HCT116 (cell line): ENCODE data around the gene SLC22A2. TPM values are rescaled to one million over a fixed set of nuclear protein-coding genes. Genes with fewer than 3 reads are reported as not detected.

Source experiments
- ATAC-seq: fragments of 200-7000 bp; cut with Tn5 transposase; 2 replicates; pipeline ENCODE4 v1.9.1; 2020; ENCODE audit warnings: mild to moderate bottlenecking, moderate library complexity
- BruUV-seq: library from RNA; stranded (reverse); fragments of 400-500 nt; replicated peaks from 2 replicates; lab custom pipeline; 2021; lab: Mats Ljungman, UMichigan
- CTCF ChIA-PET: fragments of 300-600 bp; sonication (Branson Sonifier 250); formaldehyde crosslinking; loops from one replicate; lab custom pipeline; 2021; ENCODE audit warnings: antibody characterized with exemption; lab: Charles Lee
- POLR2A ChIA-PET: fragments of 300-600, 350-600 bp; sonication (Branson Sonifier 250); formaldehyde crosslinking; loops from one replicate; lab custom pipeline; 2021; ENCODE audit warnings: antibody characterized with exemption; lab: Charles Lee
- RAD21 ChIA-PET, 2 experiments: fragments of 300-600 bp; sonication (Branson Sonifier 250); formaldehyde crosslinking; loops; one replicate each; lab custom pipeline; 2023; ENCODE audit warnings: low total read pairs in 2 of 2; ENCODE audit not compliant: uncharacterized antibody in 2 of 2, unreplicated experiment in 2 of 2, low non-redundant PET in 1 of 2; lab: Charles Lee
- DNase-seq: peaks from one replicate; pipeline ENCODE4 v3.0.0-alpha.2; 2010; ENCODE audit warnings: low read depth, low spot score
- H2AFZ ChIP-seq: fragments of 200-600 bp; shearing (Covaris generic), sonication (generic); 2 replicates; pipeline ENCODE4 v1.6.1; 2017; ENCODE audit warnings: low read depth, mixed run types, mixed read lengths, antibody characterized with exemption, low read length; ENCODE audit not compliant: poor library complexity, severe bottlenecking
- H3K27ac ChIP-seq: 2 replicates; pipeline ENCODE4 v1.5.1; 2012; ENCODE audit warnings: low read depth, low read length
- H3K27me3 ChIP-seq: fragments of 200-600 bp; sonication (generic); 2 replicates; pipeline ENCODE4 v1.6.1; 2016; ENCODE audit warnings: mixed run types, low read length, mixed read lengths; ENCODE audit not compliant: insufficient read depth
- H3K36me3 ChIP-seq, 2 experiments: fragments of 200-500 bp in 1 of 2; fragments of 200-600 bp in 1 of 2; sonication (Bioruptor generic) in 1 of 2; sonication (generic) in 1 of 2; 2 replicates each; pipeline versions ENCODE4 v1.5.1 to v1.6.1; 2014 to 2016; ENCODE audit warnings: low read length in 2 of 2, inconsistent platforms in 1 of 2, mixed read lengths in 1 of 2, mixed run types in 1 of 2; ENCODE audit not compliant: insufficient read depth in 2 of 2, control insufficient read depth in 1 of 2
- H3K4me1 ChIP-seq, 2 experiments: fragments of 200-600 bp in 1 of 2; sonication (generic) in 1 of 2; 2 replicates each; pipeline versions ENCODE4 v1.5.1 to v1.6.1; 2012 to 2017; ENCODE audit warnings: low read length in 2 of 2, inconsistent platforms in 1 of 2, mild to moderate bottlenecking in 1 of 2, mixed read lengths in 1 of 2, mixed run types in 1 of 2, moderate library complexity in 1 of 2; ENCODE audit not compliant: insufficient read depth in 2 of 2, control insufficient read depth in 1 of 2
- H3K4me2 ChIP-seq: fragments of 200-600 bp; sonication (generic); 2 replicates; pipeline ENCODE4 v1.6.1; 2017; ENCODE audit warnings: mixed run types, low read length, mixed read lengths
- H3K4me3 ChIP-seq, 2 experiments: fragments of 200-600 bp in 1 of 2; sonication (generic) in 1 of 2; replicated peaks in 1 of 2; 2 replicates each; pipeline ENCODE4 v1.5.1; 2011 to 2016; ENCODE audit warnings: low read length in 2 of 2, control low read depth in 1 of 2, low read depth in 1 of 2, mild to moderate bottlenecking in 1 of 2, mixed read lengths in 1 of 2, mixed run types in 1 of 2
- H3K79me2 ChIP-seq: fragments of 200-600 bp; sonication (generic); 2 replicates; pipeline ENCODE4 v1.6.1; 2017; ENCODE audit warnings: mild to moderate bottlenecking, mixed run types, low read length, moderate library complexity, mixed read lengths; ENCODE audit not compliant: insufficient read depth
- H3K9ac ChIP-seq: fragments of 200-600 bp; sonication (generic); 2 replicates; pipeline ENCODE4 v1.6.1; 2016; ENCODE audit warnings: low read length, mixed read lengths
- H3K9me2 ChIP-seq: fragments of 200-600 bp; sonication (generic), shearing (Covaris generic); 2 replicates; pipeline ENCODE4 v1.6.1; 2017; ENCODE audit warnings: mixed run types, mild to moderate bottlenecking, moderate library complexity; ENCODE audit not compliant: insufficient read depth
- H3K9me3 ChIP-seq, 2 experiments: fragments of 200-500 bp in 1 of 2; fragments of 200-600 bp in 1 of 2; sonication (Bioruptor generic) in 1 of 2; sonication (generic) in 1 of 2; 2 replicates each; pipeline ENCODE4 v1.6.1; 2014 to 2017; ENCODE audit warnings: low read length in 2 of 2, mixed read lengths in 2 of 2, inconsistent platforms in 1 of 2, low read depth in 1 of 2, mild to moderate bottlenecking in 1 of 2, mixed run types in 1 of 2, moderate library complexity in 1 of 2; ENCODE audit not compliant: control insufficient read depth in 1 of 2, insufficient read depth in 1 of 2
- H4K20me1 ChIP-seq: fragments of 200-600 bp; sonication (generic), shearing (Covaris generic); 2 replicates; pipeline ENCODE4 v1.6.1; 2017; ENCODE audit warnings: mixed run types, mild to moderate bottlenecking, moderate library complexity; ENCODE audit not compliant: insufficient read depth
- CBX3 ChIP-seq: IDR thresholded peaks from 2 replicates; pipeline ENCODE4 v1.6.1; 2012; ENCODE audit warnings: low read depth
- CEBPB ChIP-seq: IDR thresholded peaks from 2 replicates; pipeline ENCODE4 v1.6.1; 2012; ENCODE audit warnings: low read depth
- FOSL1 ChIP-seq: IDR thresholded peaks from 2 replicates; pipeline ENCODE4 v1.6.1; 2012; ENCODE audit warnings: low read depth
- JUND ChIP-seq: IDR thresholded peaks from 2 replicates; pipeline ENCODE4 v1.6.1; 2012
- MAX ChIP-seq: IDR thresholded peaks from 2 replicates; pipeline ENCODE4 v1.6.1; 2012
- REST ChIP-seq: IDR thresholded peaks from 2 replicates; pipeline ENCODE4 v1.6.1; 2012; ENCODE audit warnings: low read depth
- SIN3A ChIP-seq: IDR thresholded peaks from 2 replicates; pipeline ENCODE4 v1.6.1; 2012; ENCODE audit warnings: low read depth
- SP1 ChIP-seq: IDR thresholded peaks from 2 replicates; pipeline ENCODE4 v1.6.1; 2012; ENCODE audit warnings: low read depth
- YY1 ChIP-seq: IDR thresholded peaks from 2 replicates; pipeline ENCODE4 v1.6.1; 2011; ENCODE audit warnings: low read length, low read depth, moderate library complexity, mild to moderate bottlenecking; ENCODE audit not compliant: insufficient replicate concordance; ENCODE audit errors: extremely low read depth
- ZBTB33 ChIP-seq: IDR thresholded peaks from 2 replicates; pipeline ENCODE4 v1.6.1; 2011; ENCODE audit warnings: mild to moderate bottlenecking, low read length, moderate library complexity; ENCODE audit not compliant: insufficient replicate concordance; ENCODE audit errors: extremely low read depth
- intact Hi-C: fragments of 100-400 bp; cut with micrococcal nuclease; formaldehyde crosslinking; loops from 2 replicates; pipeline ENCODE4 v1.10.0; 2022
- total RNA-seq: library from RNA; stranded (reverse); gene quantifications from one replicate; pipeline ENCODE4 v1.2.1, GENCODE V29; 2021; ENCODE audit not compliant: unreplicated experiment

SLC22A2 gene
- total RNA-seq, 1 experiment from 2014 or later, result not detected

- TF ChIP-seq YY1 (no peak), FOSL1 (no peak), SIN3A (no peak), SP1 (no peak), JUND (no peak), ZBTB33 (no peak)
Measured at GRCh38 chr6:160278311-160278710, 19.7 kb upstream of the SLC22A2 start (continued).

- H3K4me2 ChIP-seq, result no peak overlapping the region
- H3K9me3 ChIP-seq, result no peaks in the 10 kb centered on the region
- no peaks in the 10 kb centered on the region for H3K79me2 ChIP-seq
- ChIA-PET RAD21 (no interaction called here), CTCF (no interaction called here), POLR2A (no interaction called here)
- H2AFZ ChIP-seq, result no peak overlapping the region
- H3K36me3 ChIP-seq, result no peaks in the 10 kb centered on the region
- no peaks in the 10 kb centered on the region for H3K9me2 ChIP-seq
- intact Hi-C loops, result no loop called here
- BruUV-seq, result no TSS peak
- DNase-seq (no peak), ATAC-seq (no peak)
- no peak overlapping the region for H3K4me3 ChIP-seq
- no peaks in the 10 kb centered on the region for H3K4me1 ChIP-seq
- H4K20me1 ChIP-seq, result no peaks in the 10 kb centered on the region
- TF ChIP-seq CEBPB, result no peak
- H3K27ac ChIP-seq, result no peak overlapping the region
- no peak overlapping the region for H3K9ac ChIP-seq
- H3K27me3 ChIP-seq, result no peaks in the 10 kb centered on the region
Measured at GRCh38 chr6:160277546-160277945, 18.9 kb upstream of the SLC22A2 start.

GRCh38 chr6:160277144-160277543 is 18.5 kb upstream of the SLC22A2 start:
- Histone ChIP-seq H3K27ac (no peak overlapping the region), H3K27me3 (no peaks in the 10 kb centered on the region)
- TF ChIP-seq MAX, result no peak
- TF ChIP-seq CBX3, result no peak
- no peak for TF ChIP-seq REST
- no peak for TF ChIP-seq ZBTB33
- no peak for TF ChIP-seq CEBPB
- TF ChIP-seq SP1, result no peak
- TF ChIP-seq, all 23 proteins: peak for 0
- Histone ChIP-seq H3K9me2 (no peaks in the 10 kb centered on the region), H3K9me3 (no peaks in the 10 kb centered on the region), H3K4me1 (no peaks in the 10 kb centered on the region), H3K4me2 (no peak overlapping the region), H3K36me3 (no peaks in the 10 kb centered on the region), H3K4me3 (no peak overlapping the region), H3K9ac (no peak overlapping the region), H4K20me1 (no peaks in the 10 kb centered on the region), H2AFZ (no peak overlapping the region), H3K79me2 (no peaks in the 10 kb centered on the region)
- ATAC-seq (no peak), DNase-seq (no peak)
- intact Hi-C loops, result no loop called here
- BruUV-seq, result no TSS peak
- ChIA-PET POLR2A (no interaction called here), RAD21 (no interaction called here), CTCF (no interaction called here)
